Measurements from ENCODE around the gene SMPD3.

DNA sequence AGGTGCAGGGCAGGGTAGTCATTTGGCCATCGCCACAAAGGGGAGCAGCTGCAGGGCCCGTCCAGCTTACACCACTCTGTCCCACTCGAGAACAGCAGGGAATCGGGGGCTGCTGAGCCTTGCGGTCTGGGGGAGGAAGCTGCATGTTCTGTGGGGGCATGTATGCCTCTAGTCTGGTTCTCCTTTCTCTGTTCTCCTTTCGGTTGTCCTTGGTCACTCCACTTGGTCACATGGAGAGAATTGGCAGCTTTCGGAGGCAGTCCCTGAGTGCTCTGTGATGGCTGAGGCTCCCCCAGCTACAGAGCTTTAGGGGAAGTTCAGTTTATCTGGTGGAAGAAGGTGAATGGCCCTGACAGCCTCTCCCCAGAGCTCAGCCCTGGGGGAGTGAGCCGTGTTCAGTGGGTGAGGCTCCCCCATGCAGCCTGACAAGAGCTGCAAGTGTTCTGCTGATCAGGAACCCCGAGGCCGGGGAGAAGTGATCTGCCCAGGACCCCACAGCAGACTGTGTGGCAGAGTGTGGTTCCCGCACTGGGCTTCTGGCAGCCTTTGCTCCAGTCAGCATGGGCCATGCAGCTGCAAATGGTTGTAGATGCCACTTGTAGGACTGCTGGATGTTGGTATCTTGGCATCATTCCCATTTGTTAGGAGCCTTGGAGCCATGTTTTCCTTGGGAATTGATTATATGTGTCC lies 22.3 kb upstream of the SMPD3 start:
- TF ChIP-seq, protein P1, sequence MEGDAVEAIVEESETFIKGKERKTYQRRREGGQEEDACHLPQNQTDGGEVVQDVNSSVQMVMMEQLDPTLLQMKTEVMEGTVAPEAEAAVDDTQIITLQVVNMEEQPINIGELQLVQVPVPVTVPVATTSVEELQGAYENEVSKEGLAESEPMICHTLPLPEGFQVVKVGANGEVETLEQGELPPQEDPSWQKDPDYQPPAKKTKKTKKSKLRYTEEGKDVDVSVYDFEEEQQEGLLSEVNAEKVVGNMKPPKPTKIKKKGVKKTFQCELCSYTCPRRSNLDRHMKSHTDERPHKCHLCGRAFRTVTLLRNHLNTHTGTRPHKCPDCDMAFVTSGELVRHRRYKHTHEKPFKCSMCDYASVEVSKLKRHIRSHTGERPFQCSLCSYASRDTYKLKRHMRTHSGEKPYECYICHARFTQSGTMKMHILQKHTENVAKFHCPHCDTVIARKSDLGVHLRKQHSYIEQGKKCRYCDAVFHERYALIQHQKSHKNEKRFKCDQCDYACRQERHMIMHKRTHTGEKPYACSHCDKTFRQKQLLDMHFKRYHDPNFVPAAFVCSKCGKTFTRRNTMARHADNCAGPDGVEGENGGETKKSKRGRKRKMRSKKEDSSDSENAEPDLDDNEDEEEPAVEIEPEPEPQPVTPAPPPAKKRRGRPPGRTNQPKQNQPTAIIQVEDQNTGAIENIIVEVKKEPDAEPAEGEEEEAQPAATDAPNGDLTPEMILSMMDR (IDR thresholded peaks at IDR 0.05 in 2 of 3, conservative IDR thresholded peaks at IDR 0.05 in 1 of 3; ENCODE audit: borderline replicate concordance in 1 of 3, insufficient read depth in 1 of 3, low read depth in 2 of 3, low read length in 2 of 3): no peak
- TF ChIP-seq ZNF274 (IDR thresholded peaks at IDR 0.05; ENCODE audit: low read depth, low read length) (no peak), YY1 (IDR thresholded peaks at IDR 0.05; ENCODE audit: extremely low read depth, insufficient replicate concordance, low read depth, low read length) (no peak), CEBPB (IDR thresholded peaks at IDR 0.05; ENCODE audit: low read depth) (no peak), POLR2AphosphoS5 (IDR thresholded peaks at IDR 0.05; ENCODE audit: low read depth, low read length) (no peak), EZH2 (IDR thresholded peaks at IDR 0.05) (no peak), TCF7L2 (IDR thresholded peaks at IDR 0.05; ENCODE audit: borderline replicate concordance, extremely low read depth, insufficient read depth, insufficient read length) (no peak), SIN3A (IDR thresholded peaks at IDR 0.05; ENCODE audit: low read depth) (no peak), JUND (IDR thresholded peaks at IDR 0.05) (no peak), POLR2A (IDR thresholded peaks at IDR 0.05; ENCODE audit: borderline replicate concordance, extremely low read depth, insufficient read depth, insufficient read length) (no peak), REST (IDR thresholded peaks at IDR 0.05; ENCODE audit: low read depth) (no peak), SRF (IDR thresholded peaks at IDR 0.05; ENCODE audit: low read depth) (no peak), ELF1 (IDR thresholded peaks at IDR 0.05; ENCODE audit: borderline replicate concordance, low read depth) (no peak)
- TF ChIP-seq, protein P2, sequence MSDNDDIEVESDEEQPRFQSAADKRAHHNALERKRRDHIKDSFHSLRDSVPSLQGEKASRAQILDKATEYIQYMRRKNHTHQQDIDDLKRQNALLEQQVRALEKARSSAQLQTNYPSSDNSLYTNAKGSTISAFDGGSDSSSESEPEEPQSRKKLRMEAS (IDR thresholded peaks at IDR 0.05): no peak

Data from HCT116 (cell line).